Gastrocnemius medialis (tissue), 4 donors: ENCODE results near the gene CSF1.

Experiments
- CTCF ChIP-seq, 5 experiments: fragments of 450-650 bp in 3 of 5; fragments of 200-600 bp in 2 of 5; sonication (generic) in 2 of 5; IDR thresholded peaks in 4 of 5; conservative IDR thresholded peaks in 1 of 5; 1 replicate in 4 of 5; 2 replicates in 1 of 5; pipeline ENCODE4 v1.5.1; 2016 to 2019; ENCODE audit warnings: antibody characterized with exemption in 5 of 5, mild to moderate bottlenecking in 3 of 5, moderate library complexity in 3 of 5
- POLR2A ChIP-seq, 2 donors: fragments of 450-650 bp; IDR thresholded peaks; one replicate each; pipeline ENCODE4 v1.6.1; 2017; ENCODE audit warnings: antibody characterized with exemption in 2 of 2, mild to moderate bottlenecking in 2 of 2, moderate library complexity in 2 of 2

- TF ChIP-seq CTCF (IDR thresholded peaks at IDR 0.05 in 4 of 5, conservative IDR thresholded peaks at IDR 0.05 in 1 of 5) (no peak), POLR2A (IDR thresholded peaks at IDR 0.05) (no peak)
Measured at GRCh38 chr1:109907190-109907774, 3.4 kb upstream of the CSF1 start.
